GM10266 (cell line): ENCODE data around the gene PRR19.
"Not testable (repeated sequence)": the region's sequence is repeated elsewhere in the genome, so short reads cannot be mapped to it uniquely, and the experiment has no call there.

Experiments
- DNase-seq: peaks from one replicate; pipeline ENCODE4 v3.0.0; 2012; ENCODE audit errors: extremely low spot score
- CTCF ChIP-seq: IDR thresholded peaks from 2 replicates; pipeline ENCODE4 v1.5.1; 2012; ENCODE audit warnings: mild to moderate bottlenecking, low read depth; ENCODE audit not compliant: control insufficient read depth, insufficient read depth; ENCODE audit errors: missing control alignments

Gene PRR19

DNA sequence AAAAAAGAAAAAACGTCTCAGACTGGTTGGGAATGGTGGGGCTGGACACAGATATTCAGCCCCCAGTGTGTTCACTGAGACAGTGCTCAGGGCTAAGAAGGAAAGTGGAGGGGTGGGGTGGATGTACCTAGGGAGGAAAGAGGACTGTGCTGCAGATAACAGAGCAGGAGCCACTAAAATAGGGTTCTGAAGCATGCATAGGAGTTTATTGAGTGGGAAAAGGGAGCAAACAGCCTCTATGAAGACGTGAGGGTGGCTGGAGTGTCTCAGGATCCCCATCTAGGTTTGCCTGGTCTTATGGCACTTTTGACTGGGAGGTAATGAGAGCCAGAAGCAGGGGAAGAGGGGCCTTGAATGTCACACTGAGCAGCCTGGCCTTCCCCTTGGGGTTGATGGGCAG is 26.9 kb downstream of the PRR19 start:
- no peak for TF ChIP-seq CTCF
- DNase-seq = no peak

DNA sequence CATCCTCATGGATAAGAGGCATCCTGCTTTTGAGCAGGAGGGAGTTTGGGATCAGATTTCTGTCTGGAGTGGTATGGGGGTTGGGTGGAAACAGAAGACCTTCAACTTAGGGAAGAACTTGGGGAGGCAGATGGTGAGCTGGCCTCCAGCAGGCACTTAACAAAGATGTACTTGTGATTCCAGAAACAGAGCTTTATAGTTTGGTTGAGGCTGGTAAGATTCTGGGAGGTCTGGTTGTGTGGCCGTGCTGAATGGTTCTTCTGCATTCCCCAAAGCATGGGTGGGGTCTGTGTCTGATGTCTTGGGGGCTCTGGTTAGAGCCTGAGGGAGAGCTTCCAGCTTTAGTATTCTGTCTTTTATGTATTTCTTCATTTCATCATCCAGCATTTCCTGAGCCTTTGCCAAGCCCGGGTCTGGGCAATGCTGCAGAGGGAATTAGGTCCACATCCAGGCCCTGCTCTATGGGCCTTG is 28.3 kb downstream of the PRR19 start:
- DNase-seq = no peak
- TF ChIP-seq CTCF = no peak

DNA sequence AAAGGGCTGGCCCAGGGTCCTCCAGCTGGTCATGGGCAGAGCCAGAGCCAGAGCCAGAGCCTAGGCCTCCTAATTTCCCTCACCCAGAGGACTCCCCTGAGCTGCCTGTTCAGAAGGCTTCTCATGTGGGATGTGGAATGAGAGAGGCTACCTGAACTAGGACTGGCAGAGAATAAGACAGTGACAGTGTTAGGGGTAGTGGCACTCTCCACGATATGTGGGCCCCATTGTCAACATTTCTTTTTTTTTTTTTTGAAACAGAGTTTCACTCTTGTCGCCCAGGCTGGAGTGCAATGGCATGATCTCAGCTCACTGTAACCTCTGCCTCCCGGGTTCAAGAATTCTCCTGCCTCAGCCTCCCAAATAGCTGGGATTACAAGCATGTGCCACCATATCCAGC is 29.4 kb downstream of the PRR19 start:
- DNase-seq = not testable (repeated sequence)

DNA sequence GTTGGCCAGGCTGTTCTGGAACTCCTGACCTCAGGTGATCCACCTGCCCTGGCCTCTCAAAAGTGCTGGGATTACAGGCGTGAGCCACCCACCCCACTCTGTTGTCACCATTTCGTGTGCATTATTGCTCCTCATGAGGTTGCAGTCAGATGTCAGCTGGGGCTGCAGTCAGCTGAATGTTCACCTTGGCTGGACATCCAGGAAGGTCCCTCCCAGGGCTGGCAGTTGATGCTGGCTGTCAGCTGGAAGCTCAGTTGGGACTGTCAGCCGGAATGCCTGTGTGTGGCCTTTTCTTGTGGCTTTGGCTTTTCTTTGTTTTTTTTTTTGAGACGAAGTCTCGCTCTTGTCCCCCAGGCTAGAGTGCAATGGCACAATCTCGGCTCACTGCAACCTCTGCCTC is 30.1 kb downstream of the PRR19 start:
- DNase-seq = no peak
- TF ChIP-seq CTCF = no peak

DNA sequence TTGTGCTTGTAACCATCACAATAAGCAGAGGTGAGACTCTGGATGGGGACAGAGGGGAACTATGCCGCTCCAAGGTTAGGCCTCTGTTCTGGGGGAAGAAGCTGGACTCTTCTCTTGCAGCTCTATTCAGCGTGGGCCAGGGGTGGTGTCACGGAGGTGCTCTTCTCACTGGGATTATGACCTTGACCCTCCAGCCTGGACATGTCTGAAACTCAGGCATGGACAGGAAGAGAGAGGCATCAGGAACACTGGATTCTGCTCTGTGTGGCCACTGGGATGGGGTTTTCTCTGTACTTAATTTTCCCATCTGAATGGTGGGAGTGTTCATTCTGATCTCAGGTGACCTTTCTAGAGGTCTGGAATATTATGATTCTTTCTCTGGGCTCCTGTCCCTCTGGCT is 31.1 kb downstream of the PRR19 start:
- no peak for TF ChIP-seq CTCF
- DNase-seq = no peak

GRCh38 chr19:42333975-42334696 is 32.2 kb downstream of the PRR19 start:
- no peak for TF ChIP-seq CTCF
- DNase-seq = no peak

GRCh38 chr19:42334697-42335373 is 32.9 kb downstream of the PRR19 start:
- no peak for DNase-seq
- TF ChIP-seq CTCF = no peak
